ENCODE data around the gene STXBP4. TPM values are rescaled to one million over a fixed set of nuclear protein-coding genes. Genes with fewer than 3 reads are reported as not detected.
A peak's percentile ranks its signal among the peaks of the same experiment; 100 is the strongest.

Gene STXBP4
- total RNA-seq, 1 donor from 2014 or later: 12.6 TPM

GRCh38 chr17:54969658-54970572 is 1.4 kb downstream of the STXBP4 start:
- no peaks in the 10 kb centered on the region for H3K27me3 Mint-ChIP-seq (ENCODE audit: low read depth, unreplicated experiment)
- peaks cover 12% of the 10 kb centered on the region for H3K4me1 Mint-ChIP-seq (ENCODE audit: low read depth, unreplicated experiment)
- H3K4me2 ChIP-seq (ENCODE audit: low read length): peak overlapping the region; percentile 98
- H3K9me3 Mint-ChIP-seq (ENCODE audit: unreplicated experiment): no peaks in the 10 kb centered on the region
- no peaks in the 10 kb centered on the region for H3K9me3 ChIP-seq (ENCODE audit: insufficient read depth, low read depth, low read length)
- peaks cover 4% of the 10 kb centered on the region for H3K36me3 Mint-ChIP-seq (ENCODE audit: low read depth, unreplicated experiment)
- peak overlapping the region; percentile 94 for H3K9ac ChIP-seq (ENCODE audit: low read length)
- TF ChIP-seq CTCF (IDR thresholded peaks at IDR 0.05; ENCODE audit: insufficient read depth, low read depth, low read length): no peak
- TF ChIP-seq EZH2 (IDR thresholded peaks at IDR 0.05; ENCODE audit: insufficient read depth, low read length): no peak
- peaks cover 8% of the 10 kb centered on the region for H3K4me1 ChIP-seq (ENCODE audit: insufficient read depth, low read length)
- H4K20me1 ChIP-seq (ENCODE audit: insufficient read depth, low read length): peaks cover 19% of the 10 kb centered on the region
- peak overlapping the region; percentile 75 for H3K27ac ChIP-seq (ENCODE audit: low read depth, low read length)
- H3K4me3 ChIP-seq (ENCODE audit: insufficient read depth, low read depth, low read length): peak overlapping the region; percentile 89
- no peak for DNase-seq (ENCODE audit: low read depth)
- H3K27ac Mint-ChIP-seq (ENCODE audit: unreplicated experiment): no peak overlapping the region
- no peaks in the 10 kb centered on the region for H3K36me3 ChIP-seq (ENCODE audit: insufficient read depth, low read length)
- peak overlapping the region; percentile 18 for H3K4me3 Mint-ChIP-seq (ENCODE audit: unreplicated experiment)
- H2AFZ ChIP-seq (ENCODE audit: low read depth, low read length): peak overlapping the region; percentile 99
- H3K27me3 ChIP-seq (ENCODE audit: insufficient read depth, low read length): no peaks in the 10 kb centered on the region
- no peak for FAIRE-seq
- H3K79me2 ChIP-seq (ENCODE audit: insufficient read depth, low read length): peaks cover 83% of the 10 kb centered on the region

- Histone ChIP-seq H3K27ac (ENCODE audit: low read depth, low read length) (no peak overlapping the region), H3K79me2 (ENCODE audit: insufficient read depth, low read length) (peaks cover 86% of the 10 kb centered on the region), H2AFZ (ENCODE audit: low read depth, low read length) (no peak overlapping the region), H3K4me3 (ENCODE audit: insufficient read depth, low read depth, low read length) (no peak overlapping the region), H3K4me1 (ENCODE audit: insufficient read depth, low read length) (peaks cover 8% of the 10 kb centered on the region), H3K36me3 (ENCODE audit: insufficient read depth, low read length) (no peaks in the 10 kb centered on the region), H3K4me2 (ENCODE audit: low read length) (no peak overlapping the region), H3K9me3 (ENCODE audit: insufficient read depth, low read depth, low read length) (no peaks in the 10 kb centered on the region), H4K20me1 (ENCODE audit: insufficient read depth, low read length) (peaks cover 18% of the 10 kb centered on the region), H3K27me3 (ENCODE audit: insufficient read depth, low read length) (no peaks in the 10 kb centered on the region), H3K9ac (ENCODE audit: low read length) (no peak overlapping the region)
- peaks cover 4% of the 10 kb centered on the region for H3K36me3 Mint-ChIP-seq (ENCODE audit: low read depth, unreplicated experiment)
- H3K9me3 Mint-ChIP-seq (ENCODE audit: unreplicated experiment): no peaks in the 10 kb centered on the region
- TF ChIP-seq EZH2 (IDR thresholded peaks at IDR 0.05; ENCODE audit: insufficient read depth, low read length) (no peak), CTCF (IDR thresholded peaks at IDR 0.05; ENCODE audit: insufficient read depth, low read depth, low read length) (no peak)
- H3K4me1 Mint-ChIP-seq (ENCODE audit: low read depth, unreplicated experiment): peaks cover 12% of the 10 kb centered on the region
- no peak overlapping the region for H3K27ac Mint-ChIP-seq (ENCODE audit: unreplicated experiment)
- no peak overlapping the region for H3K4me3 Mint-ChIP-seq (ENCODE audit: unreplicated experiment)
- DNase-seq (ENCODE audit: low read depth) (no peak), FAIRE-seq (no peak)
- H3K27me3 Mint-ChIP-seq (ENCODE audit: low read depth, unreplicated experiment): no peaks in the 10 kb centered on the region
Measured at GRCh38 chr17:54971147-54971546, 2.6 kb downstream of the STXBP4 start.

- H3K27me3 ChIP-seq (ENCODE audit: insufficient read depth, low read length): no peaks in the 10 kb centered on the region
- peaks cover 4% of the 10 kb centered on the region for H3K36me3 Mint-ChIP-seq (ENCODE audit: low read depth, unreplicated experiment)
- no peak overlapping the region for H3K4me3 Mint-ChIP-seq (ENCODE audit: unreplicated experiment)
- no peak overlapping the region for H3K27ac Mint-ChIP-seq (ENCODE audit: unreplicated experiment)
- H3K27ac ChIP-seq (ENCODE audit: low read depth, low read length): no peak overlapping the region
- H3K79me2 ChIP-seq (ENCODE audit: insufficient read depth, low read length): peaks cover 80% of the 10 kb centered on the region
- H4K20me1 ChIP-seq (ENCODE audit: insufficient read depth, low read length): peaks cover 11% of the 10 kb centered on the region
- no peak for FAIRE-seq
- no peaks in the 10 kb centered on the region for H3K36me3 ChIP-seq (ENCODE audit: insufficient read depth, low read length)
- H3K4me1 Mint-ChIP-seq (ENCODE audit: low read depth, unreplicated experiment): peaks cover 8% of the 10 kb centered on the region
- H3K27me3 Mint-ChIP-seq (ENCODE audit: low read depth, unreplicated experiment): no peaks in the 10 kb centered on the region
- no peak overlapping the region for H3K4me3 ChIP-seq (ENCODE audit: insufficient read depth, low read depth, low read length)
- no peak overlapping the region for H2AFZ ChIP-seq (ENCODE audit: low read depth, low read length)
- TF ChIP-seq EZH2 (IDR thresholded peaks at IDR 0.05; ENCODE audit: insufficient read depth, low read length) (no peak), CTCF (IDR thresholded peaks at IDR 0.05; ENCODE audit: insufficient read depth, low read depth, low read length) (no peak)
- H3K9ac ChIP-seq (ENCODE audit: low read length): no peak overlapping the region
- peaks cover 8% of the 10 kb centered on the region for H3K4me1 ChIP-seq (ENCODE audit: insufficient read depth, low read length)
- no peaks in the 10 kb centered on the region for H3K9me3 Mint-ChIP-seq (ENCODE audit: unreplicated experiment)
- H3K4me2 ChIP-seq (ENCODE audit: low read length): no peak overlapping the region
- no peak for DNase-seq (ENCODE audit: low read depth)
- H3K9me3 ChIP-seq (ENCODE audit: insufficient read depth, low read depth, low read length): no peaks in the 10 kb centered on the region
Measured at GRCh38 chr17:54971901-54972300, 3.3 kb downstream of the STXBP4 start.
